Prostate gland (tissue), 2 donors: ENCODE results near the gene APBA2.

Experiments used
- CTCF ChIP-seq, 4 experiments: fragments of 200-600 bp in 2 of 4; fragments of 450-650 bp in 2 of 4; sonication (generic) in 2 of 4; IDR thresholded peaks; 1 replicate in 3 of 4; 2 replicates in 1 of 4; pipeline ENCODE4 v1.5.1; 2016 to 2019; ENCODE audit warnings: antibody characterized with exemption in 4 of 4, mild to moderate bottlenecking in 2 of 4, moderate library complexity in 2 of 4
- POLR2A ChIP-seq: fragments of 450-650 bp; IDR thresholded peaks from one replicate; pipeline ENCODE4 v1.6.1; 2016; ENCODE audit warnings: antibody characterized with exemption, mild to moderate bottlenecking
- POLR2AphosphoS5 ChIP-seq: sonication (generic); formaldehyde crosslinking; IDR thresholded peaks from one replicate; pipeline ENCODE4 v1.6.1; 2017; ENCODE audit warnings: antibody characterized with exemption

GRCh38 chr15:29101491-29101890 is 215.7 kb downstream of the APBA2 start:
- TF ChIP-seq CTCF (IDR thresholded peaks at IDR 0.05) (no peak), POLR2AphosphoS5 (no peak), POLR2A (no peak)
